Activated CD4-positive, alpha-beta T cell treated with anti-CD3 and anti-CD28 coated beads for 36 hours (primary cell): Measurements from ENCODE around the gene DNAH1. TPM values are rescaled to one million over a fixed set of nuclear protein-coding genes. Genes with fewer than 3 reads are reported as not detected.

ENCODE experiments used
- ATAC-seq: fragments of 200-7000 bp; cut with Tn5 transposase; one replicate; pipeline ENCODE4 v1.10.0; 2021; ENCODE audit warnings: mild to moderate bottlenecking, moderate library complexity
- CTCF ChIA-PET: fragments of 350-600 bp; sonication (Branson Sonifier 250); formaldehyde crosslinking; loops from one replicate; lab custom pipeline; 2021; ENCODE audit warnings: antibody characterized with exemption; lab: Charles Lee
- POLR2A ChIA-PET: fragments of 350-600 bp; sonication (Branson Sonifier 250); formaldehyde crosslinking; loops from one replicate; lab custom pipeline; 2021; ENCODE audit warnings: antibody characterized with exemption, inconsistent platforms; lab: Charles Lee
- DNase-seq: peaks from one replicate; pipeline ENCODE4 v3.0.0-alpha.2; 2020
- H3K27ac Mint-ChIP-seq: one replicate; pipeline ENCODE4 v1.8.0; 2021; ENCODE audit warnings: mixed read lengths
- H3K27me3 Mint-ChIP-seq: one replicate; pipeline ENCODE4 v1.8.0; 2021; ENCODE audit warnings: mixed read lengths
- H3K36me3 Mint-ChIP-seq: one replicate; pipeline ENCODE4 v1.8.0; 2021; ENCODE audit warnings: low read depth, mixed read lengths
- H3K4me1 Mint-ChIP-seq: one replicate; pipeline ENCODE4 v1.8.0; 2021; ENCODE audit warnings: mixed read lengths
- H3K4me3 Mint-ChIP-seq: one replicate; pipeline ENCODE4 v1.8.0; 2021; ENCODE audit warnings: mild to moderate bottlenecking, moderate library complexity, mixed read lengths
- H3K9me3 Mint-ChIP-seq: one replicate; pipeline ENCODE4 v1.8.0; 2021; ENCODE audit warnings: low read depth, mixed read lengths
- intact Hi-C, 2 experiments: fragments of 100-400 bp; cut with DNase I in 1 of 2; cut with micrococcal nuclease in 1 of 2; formaldehyde crosslinking; loops; one replicate each; pipeline versions ENCODE4 v1.14.2 to v1.15.1; 2022 to 2024; cut with DNase I, micrococcal nuclease
- total RNA-seq, 2 experiments: library from RNA; stranded (reverse); gene quantifications; one replicate each; pipeline ENCODE4 v1.2.3, GENCODE V29; 2021

Gene DNAH1
- total RNA-seq, 2 experiments from 2014 or later: 7.4 to 10.1 TPM

DNA sequence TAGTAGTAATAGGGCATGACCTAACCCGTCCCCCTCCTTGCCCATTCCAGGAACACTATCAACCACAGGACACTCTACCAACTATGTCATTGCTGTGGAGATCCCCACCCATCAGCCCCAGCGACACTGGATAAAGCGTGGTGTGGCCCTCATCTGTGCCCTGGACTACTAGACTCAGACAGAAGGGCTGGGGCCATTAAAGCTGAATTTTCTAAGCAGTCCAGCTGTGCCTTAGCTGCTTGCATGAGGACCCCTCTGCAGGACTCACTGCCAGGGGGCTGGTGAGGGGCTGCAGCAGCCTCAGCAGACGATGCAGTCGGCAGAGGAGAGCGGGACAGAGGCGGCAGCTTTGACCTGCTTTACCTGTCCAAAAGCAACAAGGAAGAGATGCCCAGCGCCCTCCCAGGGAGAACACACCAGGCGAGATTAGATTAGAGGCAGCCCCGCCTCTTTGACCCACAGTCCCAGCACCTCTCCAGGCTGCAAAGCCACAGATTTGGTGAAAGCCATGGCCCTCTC is 84.2 kb downstream of the DNAH1 start:
- H3K4me1 Mint-ChIP-seq: no peaks in the 10 kb centered on the region
- no peak for DNase-seq
- no peak overlapping the region for H3K27ac Mint-ChIP-seq
- CTCF ChIA-PET: interaction anchor here (2.0 kb wide), 1 partner anchor 12 kb away, joined by 6 read pairs; no protein-coding TSS in a partner anchor
- POLR2A ChIA-PET: no interaction called here
- H3K27me3 Mint-ChIP-seq: no peaks in the 10 kb centered on the region
- intact Hi-C loops: no loop called here
- no peak for ATAC-seq
- H3K9me3 Mint-ChIP-seq: no peaks in the 10 kb centered on the region
- no peak overlapping the region for H3K4me3 Mint-ChIP-seq
- H3K36me3 Mint-ChIP-seq: peaks cover 23% of the 10 kb centered on the region

DNA sequence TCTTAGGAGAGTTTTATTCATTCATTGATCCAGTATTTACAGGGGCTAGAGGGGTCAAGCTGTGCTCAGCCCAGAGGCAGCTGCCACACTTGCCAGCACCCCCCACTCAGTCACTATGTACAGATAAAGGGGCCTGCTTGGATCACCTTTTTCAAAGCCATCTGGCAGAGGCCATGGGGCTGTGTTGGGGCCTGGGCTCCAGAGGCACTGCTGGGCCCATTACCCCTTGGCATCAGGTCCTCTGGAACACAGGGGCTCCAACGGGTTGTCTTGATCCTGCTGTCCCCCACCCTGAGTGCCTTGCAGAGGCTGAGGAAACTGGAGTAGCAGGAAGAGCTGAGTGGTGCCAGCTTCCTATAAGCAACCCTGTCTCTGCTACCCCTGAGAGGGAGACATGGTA is 84.9 kb downstream of the DNAH1 start:
- Mint-ChIP-seq H3K4me3 (no peak overlapping the region), H3K27ac (no peak overlapping the region), H3K9me3 (no peaks in the 10 kb centered on the region), H3K4me1 (no peaks in the 10 kb centered on the region), H3K27me3 (no peaks in the 10 kb centered on the region), H3K36me3 (peaks cover 24% of the 10 kb centered on the region)
- DNase-seq: no peak
- intact Hi-C loops: no loop called here
- POLR2A ChIA-PET: no interaction called here
- ATAC-seq: no peak
- CTCF ChIA-PET: interaction anchor here (2.0 kb wide), 1 partner anchor 11 kb away, joined by 6 read pairs; no protein-coding TSS in a partner anchor

DNA sequence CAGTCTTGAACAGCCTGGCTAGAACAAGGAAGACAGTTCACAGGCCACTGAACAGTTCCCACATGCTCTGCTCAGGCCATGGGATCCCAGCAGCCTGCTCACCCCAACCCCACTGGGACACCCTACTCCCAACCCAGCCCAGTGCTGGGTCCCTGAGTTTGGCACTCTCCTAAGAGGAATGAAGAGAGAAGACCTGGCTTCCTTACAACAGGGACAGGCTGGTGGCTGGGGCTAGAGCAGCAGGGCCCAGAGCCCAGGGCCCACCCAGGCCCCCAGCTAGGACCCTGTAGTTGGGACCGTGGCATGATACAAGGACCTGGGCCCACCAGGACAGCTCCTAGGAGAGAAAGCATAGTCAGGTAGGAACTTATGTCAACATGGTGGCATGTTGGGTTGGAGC is 85.4 kb downstream of the DNAH1 start:
- CTCF ChIA-PET: no interaction called here
- Mint-ChIP-seq H3K27me3 (no peaks in the 10 kb centered on the region), H3K27ac (no peak overlapping the region), H3K4me3 (no peak overlapping the region), H3K9me3 (no peaks in the 10 kb centered on the region), H3K36me3 (peaks cover 24% of the 10 kb centered on the region), H3K4me1 (no peaks in the 10 kb centered on the region)
- intact Hi-C loops: no loop called here
- no peak for ATAC-seq
- no peak for DNase-seq
- POLR2A ChIA-PET: interaction anchor here (1.1 kb wide), 1 partner anchor 10 kb away, joined by 7 read pairs; no protein-coding TSS in a partner anchor

DNA sequence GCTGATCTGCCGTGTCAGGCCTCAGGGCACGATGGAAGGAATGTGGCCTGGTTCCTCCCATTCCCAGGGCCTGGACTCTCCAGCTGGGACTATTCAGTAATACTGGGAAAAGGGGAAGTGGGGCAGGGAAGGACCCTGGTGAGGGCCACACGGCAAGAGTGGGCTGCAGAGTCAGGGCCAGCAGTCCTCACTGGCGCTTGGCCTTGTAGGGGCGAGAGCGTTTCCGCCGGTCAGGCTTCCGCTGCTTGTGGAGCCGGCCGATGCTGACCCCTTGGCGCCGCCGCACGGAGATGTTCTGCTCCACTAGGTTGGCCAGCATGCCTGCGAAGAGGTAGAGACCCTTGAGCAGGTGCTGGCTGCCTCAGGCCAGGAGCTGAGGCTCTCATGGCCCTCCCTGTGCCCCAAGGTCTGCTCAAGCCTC is 86.0 kb downstream of the DNAH1 start:
- DNase-seq: peak; percentile 3
- H3K36me3 Mint-ChIP-seq: peaks cover 28% of the 10 kb centered on the region
- no peak for ATAC-seq
- intact Hi-C loops: no loop called here
- CTCF ChIA-PET: no interaction called here
- peaks cover 2% of the 10 kb centered on the region for H3K4me1 Mint-ChIP-seq
- POLR2A ChIA-PET: interaction anchor here (1.1 kb wide), 1 partner anchor 10 kb away, joined by 7 read pairs; no protein-coding TSS in a partner anchor
- H3K27ac Mint-ChIP-seq: no peak overlapping the region
- H3K4me3 Mint-ChIP-seq: no peak overlapping the region
- no peaks in the 10 kb centered on the region for H3K9me3 Mint-ChIP-seq
- H3K27me3 Mint-ChIP-seq: no peaks in the 10 kb centered on the region

DNA sequence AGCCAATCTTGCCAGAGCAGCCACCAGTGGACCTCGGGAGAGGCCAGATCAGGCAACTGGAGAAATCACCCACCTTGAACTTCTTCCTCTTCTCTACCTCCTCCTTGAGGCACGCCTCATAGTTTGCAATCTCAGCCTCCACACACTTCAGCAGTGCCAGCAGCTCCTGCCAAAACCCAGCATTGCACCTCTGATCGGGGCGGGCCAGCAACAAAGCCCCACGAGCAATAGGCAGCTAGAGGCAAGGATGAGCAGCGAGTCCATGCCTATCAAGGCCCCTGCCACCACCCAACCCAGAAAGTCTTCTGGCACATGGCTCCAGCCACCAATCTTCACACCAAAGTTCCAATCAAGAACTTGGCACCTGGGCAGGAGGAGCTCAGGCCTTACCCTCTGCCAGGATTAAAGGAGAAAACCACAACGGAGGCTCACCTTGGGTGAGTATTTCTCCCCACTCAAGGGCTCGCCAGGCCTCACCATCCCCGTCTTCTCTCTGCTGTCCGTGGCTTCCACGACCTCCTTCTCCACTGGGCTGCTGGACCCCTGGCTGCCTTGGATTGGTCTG is 86.7 kb downstream of the DNAH1 start:
- intact Hi-C loops: no loop called here
- DNase-seq (no peak), ATAC-seq (no peak)
- no peak overlapping the region for H3K4me3 Mint-ChIP-seq
- no peaks in the 10 kb centered on the region for H3K9me3 Mint-ChIP-seq
- peaks cover 33% of the 10 kb centered on the region for H3K36me3 Mint-ChIP-seq
- ChIA-PET CTCF (no interaction called here), POLR2A (interaction anchor here (1.1 kb wide), 1 partner anchor 9 kb away, joined by 7 read pairs; no protein-coding TSS in a partner anchor)
- peaks cover 3% of the 10 kb centered on the region for H3K4me1 Mint-ChIP-seq
- no peak overlapping the region for H3K27ac Mint-ChIP-seq
- H3K27me3 Mint-ChIP-seq: no peaks in the 10 kb centered on the region

DNA sequence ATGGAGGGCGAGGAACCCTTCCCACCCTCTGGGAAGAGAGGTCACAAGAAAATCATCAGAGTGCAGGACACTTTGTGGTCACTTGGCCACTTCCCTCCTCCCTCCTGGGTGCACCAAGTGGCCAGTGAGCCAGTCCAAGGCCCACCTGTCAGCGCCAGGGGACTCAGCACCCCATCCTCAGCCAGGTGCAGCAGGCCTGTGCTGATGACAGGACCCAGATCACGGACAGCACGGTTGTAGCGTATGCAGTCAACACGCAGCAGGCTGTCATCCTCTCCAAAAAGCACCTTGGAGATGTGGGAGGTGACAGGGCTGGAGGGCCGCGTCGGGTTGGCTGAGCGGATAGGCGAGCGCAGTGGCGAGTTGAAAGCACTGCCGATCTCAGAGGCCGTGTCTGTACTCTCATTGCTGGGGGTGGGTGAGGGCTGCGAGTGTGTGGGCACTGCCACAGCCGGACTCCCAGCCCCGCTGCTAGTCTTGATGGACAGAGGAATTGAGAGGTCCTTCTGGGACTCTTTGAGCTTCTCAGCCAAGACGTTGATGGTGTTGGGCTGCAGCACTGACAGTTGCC is 87.2 kb downstream of the DNAH1 start:
- Mint-ChIP-seq H3K36me3 (peaks cover 38% of the 10 kb centered on the region), H3K4me1 (peaks cover 8% of the 10 kb centered on the region), H3K4me3 (no peak overlapping the region), H3K9me3 (no peaks in the 10 kb centered on the region), H3K27me3 (no peaks in the 10 kb centered on the region), H3K27ac (no peak overlapping the region)
- no peak for DNase-seq
- no peak for ATAC-seq
- CTCF ChIA-PET: no interaction called here
- POLR2A ChIA-PET: no interaction called here
- intact Hi-C loops: no loop called here

DNA sequence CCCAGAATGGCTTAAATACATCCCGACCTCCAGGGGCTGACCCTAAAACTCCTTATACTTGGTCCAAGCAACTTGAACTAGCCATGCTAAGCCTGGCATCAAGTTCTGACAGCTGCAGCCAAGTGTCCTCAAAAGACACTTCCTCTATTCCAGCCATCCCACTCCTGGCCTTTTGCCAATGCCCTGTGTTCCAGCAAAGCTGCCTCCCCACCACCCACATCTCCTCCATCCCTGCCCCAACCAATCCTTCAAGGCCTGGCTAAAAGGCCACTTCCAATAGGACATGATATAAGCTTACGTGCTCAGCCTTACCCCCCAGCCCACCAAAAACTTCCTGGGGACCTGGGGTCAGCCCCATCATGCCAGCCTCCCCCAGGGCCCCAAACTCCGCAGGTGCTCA is 87.8 kb downstream of the DNAH1 start:
- POLR2A ChIA-PET: no interaction called here
- H3K9me3 Mint-ChIP-seq: no peaks in the 10 kb centered on the region
- no peak for ATAC-seq
- DNase-seq: no peak
- H3K4me3 Mint-ChIP-seq: no peak overlapping the region
- H3K27ac Mint-ChIP-seq: no peak overlapping the region
- H3K27me3 Mint-ChIP-seq: no peaks in the 10 kb centered on the region
- H3K4me1 Mint-ChIP-seq: peaks cover 14% of the 10 kb centered on the region
- peaks cover 38% of the 10 kb centered on the region for H3K36me3 Mint-ChIP-seq
- intact Hi-C loops: no loop called here
- CTCF ChIA-PET: no interaction called here

DNA sequence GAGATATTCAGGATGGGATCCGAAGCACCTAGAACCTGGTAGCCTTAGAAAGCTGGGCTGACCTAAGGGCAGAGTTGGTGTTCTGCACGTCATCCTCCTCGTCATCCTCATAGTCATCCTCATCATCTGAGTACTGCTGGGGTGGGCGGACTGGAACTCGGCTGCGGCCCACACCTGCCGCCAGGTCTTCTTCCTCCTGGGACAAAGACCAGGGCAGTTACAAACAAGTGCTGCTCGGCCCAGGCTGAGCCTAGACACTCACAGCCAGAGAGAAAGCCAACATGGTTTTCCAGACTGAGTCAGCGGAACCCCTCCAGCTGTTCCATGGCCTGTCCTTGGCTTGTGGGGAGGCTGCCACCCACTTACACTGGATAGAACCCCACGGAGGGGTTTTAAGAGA is 88.3 kb downstream of the DNAH1 start:
- ChIA-PET POLR2A (no interaction called here), CTCF (no interaction called here)
- intact Hi-C loops: no loop called here
- Mint-ChIP-seq H3K4me1 (peaks cover 18% of the 10 kb centered on the region), H3K4me3 (no peak overlapping the region), H3K9me3 (no peaks in the 10 kb centered on the region), H3K27me3 (no peaks in the 10 kb centered on the region), H3K27ac (no peak overlapping the region), H3K36me3 (peaks cover 38% of the 10 kb centered on the region)
- ATAC-seq (no peak), DNase-seq (no peak)

DNA sequence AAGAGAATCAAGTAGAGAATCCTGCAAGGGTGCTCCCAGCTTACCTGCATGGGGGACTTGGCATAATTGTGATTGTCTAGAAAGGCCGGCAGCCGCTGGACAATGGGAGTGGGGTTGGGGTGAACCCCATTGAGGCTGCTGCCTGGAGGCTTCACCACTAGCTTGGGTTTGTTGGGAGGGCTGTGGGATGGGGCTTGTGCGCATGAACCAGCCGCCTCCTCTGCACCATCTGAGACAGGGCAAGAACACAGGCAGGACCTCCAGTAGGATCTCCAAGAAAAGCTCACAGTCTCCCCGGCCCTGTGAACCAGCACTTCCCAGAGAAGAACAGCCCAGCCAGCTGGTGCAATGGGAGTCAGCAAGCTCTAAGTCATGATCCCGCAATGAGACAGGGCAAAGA is 88.9 kb downstream of the DNAH1 start:
- peaks cover 18% of the 10 kb centered on the region for H3K4me1 Mint-ChIP-seq
- H3K27me3 Mint-ChIP-seq: no peaks in the 10 kb centered on the region
- DNase-seq: no peak
- H3K4me3 Mint-ChIP-seq: no peak overlapping the region
- CTCF ChIA-PET: interaction anchor here (0.6 kb wide), 1 partner anchor 66 kb away, joined by 3 read pairs; no protein-coding TSS in a partner anchor
- peaks cover 38% of the 10 kb centered on the region for H3K36me3 Mint-ChIP-seq
- no peak for ATAC-seq
- intact Hi-C loops: no loop called here
- POLR2A ChIA-PET: interaction anchor here (0.6 kb wide), 1 partner anchor 66 kb away, joined by 5 read pairs; no protein-coding TSS in a partner anchor
- no peak overlapping the region for H3K27ac Mint-ChIP-seq
- H3K9me3 Mint-ChIP-seq: no peaks in the 10 kb centered on the region

DNA sequence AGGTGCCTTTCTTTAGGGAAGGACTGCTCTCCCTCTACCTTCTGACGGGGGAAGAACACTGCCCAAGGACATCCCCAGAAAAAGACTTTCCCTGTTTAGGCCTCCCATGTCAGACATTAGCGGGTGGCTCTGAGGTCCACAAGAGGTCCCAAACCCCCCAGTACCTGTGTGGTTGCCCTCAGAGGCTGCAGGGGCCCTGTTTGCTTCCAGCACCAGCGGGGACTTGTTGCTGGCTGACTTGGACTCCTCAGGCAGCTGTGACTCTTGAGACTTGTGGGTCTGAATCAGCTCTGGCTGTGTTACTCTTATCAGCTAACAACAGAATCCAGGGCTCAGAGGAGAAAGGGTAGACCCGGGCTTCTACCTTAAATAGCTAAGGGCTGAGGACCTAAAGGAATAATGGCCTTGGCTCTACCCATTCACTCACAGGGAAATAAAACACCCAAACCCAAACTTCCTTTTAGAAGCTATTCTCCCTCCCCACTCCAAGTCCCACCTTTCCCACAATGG is 89.5 kb downstream of the DNAH1 start:
- Mint-ChIP-seq H3K27me3 (no peaks in the 10 kb centered on the region), H3K4me1 (peaks cover 18% of the 10 kb centered on the region), H3K4me3 (no peak overlapping the region), H3K27ac (no peak overlapping the region), H3K36me3 (peaks cover 38% of the 10 kb centered on the region), H3K9me3 (no peaks in the 10 kb centered on the region)
- DNase-seq (no peak), ATAC-seq (no peak)
- ChIA-PET POLR2A (no interaction called here), CTCF (interaction anchor here (0.6 to 1.1 kb wide), 3 partner anchors 23 to 197 kb away, joined by 3 to 5 read pairs (median 3); no protein-coding TSS in a partner anchor)
- intact Hi-C loops: no loop called here

DNA sequence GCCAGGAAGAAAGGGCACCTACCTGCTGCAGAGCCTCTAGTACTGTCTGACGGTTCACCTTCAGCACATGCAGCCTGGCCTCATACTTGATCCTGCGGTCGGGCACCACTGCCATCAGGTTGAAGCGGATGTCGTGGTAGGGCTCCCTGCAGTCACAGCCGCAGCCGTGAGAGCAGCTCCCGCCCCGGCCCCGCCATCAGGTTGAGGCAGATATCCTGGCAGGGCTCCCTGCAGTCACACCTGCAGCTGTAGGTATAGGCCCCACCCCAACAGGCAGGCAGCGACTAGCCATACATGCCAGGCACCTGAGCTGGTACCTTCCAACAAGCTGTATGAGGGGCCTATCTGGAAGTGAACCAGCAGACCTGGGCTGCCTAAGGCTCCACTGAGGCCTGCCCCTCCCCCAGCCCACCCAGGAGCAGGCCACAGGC is 90.1 kb downstream of the DNAH1 start:
- Mint-ChIP-seq H3K9me3 (no peaks in the 10 kb centered on the region), H3K4me1 (peaks cover 21% of the 10 kb centered on the region), H3K27ac (no peak overlapping the region), H3K36me3 (peaks cover 36% of the 10 kb centered on the region), H3K4me3 (no peak overlapping the region), H3K27me3 (no peaks in the 10 kb centered on the region)
- intact Hi-C loops: no loop called here
- ChIA-PET POLR2A (no interaction called here), CTCF (interaction anchor here (1.0 to 1.1 kb wide), 2 partner anchors 23 to 197 kb away, joined by 3 to 5 read pairs; no protein-coding TSS in a partner anchor)
- ATAC-seq (no peak), DNase-seq (no peak)
